HG02588 (cell line): ENCODE data around the gene KDM4C.

Experiments
- ATAC-seq: cut with Tn5 transposase; IDR thresholded peaks from one replicate; pipeline ENCODE4 v1.9.1; 2021; ENCODE audit warnings: mild to moderate bottlenecking, moderate library complexity; ENCODE audit not compliant: unreplicated experiment

Gene KDM4C

DNA sequence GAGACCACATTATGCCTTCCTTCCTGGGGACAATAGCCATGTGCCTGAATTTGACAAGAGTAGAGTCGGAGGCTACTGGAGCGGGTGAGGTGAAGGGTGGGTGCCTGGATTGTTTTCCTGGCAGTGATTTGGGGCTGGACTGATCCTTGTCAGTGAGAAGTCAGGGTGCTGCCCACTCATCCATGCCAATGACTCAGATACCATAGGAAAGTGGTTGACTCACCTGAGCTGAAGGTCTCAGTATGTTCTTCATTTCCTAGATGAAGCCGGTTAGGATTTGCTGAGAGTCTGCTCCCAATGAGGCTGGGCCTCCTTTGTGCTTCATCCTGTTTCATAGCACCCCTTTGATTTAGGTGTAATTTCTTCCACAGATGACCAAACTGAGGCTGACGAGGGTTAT lies 366.0 kb downstream of the KDM4C start:
- no peak for ATAC-seq

DNA sequence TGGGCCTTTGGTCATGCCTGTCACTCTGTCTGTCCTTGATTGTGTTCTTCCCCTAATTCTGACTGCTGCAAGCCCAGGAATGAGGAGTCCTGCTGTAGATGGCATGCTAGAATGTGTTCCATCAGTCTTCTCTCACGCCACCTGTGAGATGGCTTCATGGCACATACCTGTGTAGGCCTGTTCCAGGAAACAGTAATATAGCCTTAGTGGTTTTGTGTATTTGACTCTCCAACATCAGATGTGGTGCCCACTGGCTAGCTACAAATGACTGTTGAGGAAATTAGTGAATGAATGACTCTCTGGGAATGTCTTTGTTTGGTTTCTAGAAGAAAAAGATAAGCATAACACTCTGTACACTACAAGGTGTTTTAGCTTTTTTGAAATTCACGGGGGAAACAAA lies 367.5 kb downstream of the KDM4C start:
- ATAC-seq, result no peak

DNA sequence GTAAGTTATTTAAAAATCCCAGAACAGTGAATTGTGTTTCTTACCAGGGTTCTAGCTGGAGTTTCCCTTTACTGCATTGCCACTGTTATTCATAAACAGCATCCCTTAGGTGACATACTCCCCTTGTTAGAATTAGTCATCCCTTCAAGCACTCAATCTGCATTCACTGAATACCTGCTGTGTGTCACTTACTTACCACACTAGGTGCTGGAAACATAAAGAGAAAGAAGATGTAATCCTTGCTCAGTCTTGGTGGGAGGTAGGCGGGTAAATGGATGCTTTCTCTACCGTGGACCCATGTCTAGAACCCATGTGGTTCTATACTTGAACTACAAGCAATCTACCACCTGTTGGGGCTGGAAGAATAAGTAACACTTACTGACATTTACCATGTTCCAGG lies 371.6 kb downstream of the KDM4C start:
- no peak for ATAC-seq

DNA sequence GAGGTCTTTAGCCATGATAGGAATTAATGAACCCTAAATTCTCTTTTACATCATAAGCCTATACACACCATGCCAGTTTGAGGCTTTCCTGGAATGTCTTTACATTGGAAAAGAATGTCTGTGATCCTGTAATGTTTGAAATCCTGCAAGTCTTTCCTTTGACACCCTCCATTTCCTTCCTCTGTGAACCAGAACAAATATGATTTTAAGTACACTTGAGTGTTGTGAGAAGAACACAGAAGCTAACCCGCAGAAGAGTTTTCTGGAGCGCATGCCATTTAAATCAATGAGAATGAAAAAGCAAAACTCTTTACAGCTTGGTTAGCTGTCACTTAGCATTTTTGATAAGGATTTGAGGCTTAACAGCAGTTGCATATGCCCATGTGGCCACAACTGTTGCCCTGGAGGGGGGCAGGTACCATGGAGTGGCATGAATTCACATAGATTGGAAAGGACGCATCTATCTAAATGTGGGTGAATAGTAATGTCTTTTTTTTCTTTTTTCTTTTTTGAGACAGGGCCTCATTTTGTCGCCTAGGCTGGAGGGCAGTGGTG lies 372.6 kb downstream of the KDM4C start:
- no peak for ATAC-seq

DNA sequence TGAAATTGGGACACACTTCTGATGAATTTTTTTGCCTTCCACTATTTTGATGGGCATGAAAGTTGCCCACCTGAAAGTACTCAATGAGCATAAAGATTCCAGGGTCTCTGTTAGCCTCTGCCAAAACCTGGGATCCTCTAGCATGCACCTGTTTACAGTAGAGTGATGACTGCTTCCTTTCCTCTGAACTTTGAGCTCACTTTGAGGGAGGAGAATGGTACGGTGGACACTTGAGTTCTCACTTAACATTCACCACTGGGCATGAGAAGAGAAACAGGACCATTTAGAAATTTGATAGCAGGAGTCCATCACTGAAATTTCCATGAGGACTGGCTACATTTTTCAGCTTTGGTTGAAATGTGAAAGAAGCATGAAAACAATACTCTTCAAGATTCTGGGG lies 374.8 kb downstream of the KDM4C start:
- no peak for ATAC-seq

DNA sequence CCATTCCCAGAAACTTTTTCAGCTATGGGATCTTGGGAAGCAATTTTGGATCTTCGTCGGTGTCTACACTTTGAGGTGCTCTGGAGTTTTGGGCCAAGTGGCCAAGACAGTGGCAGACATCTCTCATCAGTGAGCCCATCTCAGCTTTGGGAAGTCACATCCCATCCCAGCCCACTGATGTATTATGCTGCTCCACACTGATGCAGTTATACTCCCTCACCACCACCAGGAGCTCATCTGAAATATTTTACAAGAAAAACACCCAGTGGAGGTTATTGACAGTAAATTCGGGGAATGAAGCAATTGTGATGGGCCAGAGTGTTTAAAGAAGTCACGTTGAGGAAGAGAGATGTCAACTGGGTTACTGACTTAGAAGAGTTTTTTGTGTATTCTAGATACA lies 378.0 kb downstream of the KDM4C start:
- ATAC-seq, result no peak

DNA sequence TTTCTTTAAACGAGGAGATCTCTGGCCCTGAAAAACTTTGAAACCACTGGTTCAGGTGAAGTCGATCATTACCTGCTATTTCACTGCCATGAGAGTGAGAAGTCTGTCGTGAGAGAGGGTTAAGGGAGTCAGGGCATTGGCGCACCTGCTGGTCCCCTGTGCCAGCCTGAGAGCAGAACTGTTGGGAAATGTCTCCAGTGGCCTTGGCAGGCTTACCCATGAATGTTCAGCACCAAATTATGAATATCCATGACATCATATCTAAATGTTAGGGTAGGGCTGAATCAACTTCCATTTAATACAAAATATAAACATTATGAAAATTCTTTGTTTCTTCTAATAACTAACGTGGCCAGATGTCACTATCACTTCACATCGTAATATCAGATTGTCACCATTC lies 379.3 kb downstream of the KDM4C start:
- ATAC-seq, result no peak

DNA sequence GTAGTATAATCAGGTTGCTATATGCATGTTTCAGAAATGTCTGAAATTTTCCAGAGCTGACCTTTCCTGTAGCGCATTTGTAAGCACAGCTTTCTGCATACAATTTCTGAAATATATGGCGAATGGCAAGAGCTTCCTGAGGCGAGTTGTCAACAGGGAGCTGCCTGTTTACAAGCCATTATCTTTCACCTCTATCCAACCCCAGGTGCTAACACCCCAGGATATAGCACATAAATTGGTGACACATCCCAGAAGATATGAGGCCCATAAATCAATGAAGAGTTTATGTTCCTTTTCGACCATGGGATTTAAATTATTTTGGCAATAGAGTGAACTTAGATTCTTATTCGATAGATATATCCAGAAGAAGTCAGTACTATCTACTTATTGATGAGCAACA lies 379.8 kb downstream of the KDM4C start:
- no peak for ATAC-seq

DNA sequence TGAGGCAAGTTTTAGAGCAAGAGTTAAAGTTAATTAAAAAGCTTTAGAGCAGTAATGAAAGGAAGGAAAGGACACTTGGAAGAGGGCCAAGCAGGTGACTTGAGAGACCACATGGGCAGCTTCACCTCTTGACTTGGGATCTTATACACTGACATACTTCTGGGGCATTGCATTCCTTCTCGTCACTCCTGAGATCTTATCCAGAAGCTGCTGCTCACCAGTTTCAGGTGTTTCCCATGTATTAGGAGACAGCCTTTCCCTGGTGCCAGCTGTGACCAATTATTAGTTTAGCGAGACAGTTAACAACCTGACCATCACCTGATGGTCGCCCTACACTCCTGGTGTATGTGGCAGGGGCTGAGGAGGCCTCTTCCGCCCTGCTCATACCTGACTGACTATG lies 382.1 kb downstream of the KDM4C start:
- no peak for ATAC-seq

DNA sequence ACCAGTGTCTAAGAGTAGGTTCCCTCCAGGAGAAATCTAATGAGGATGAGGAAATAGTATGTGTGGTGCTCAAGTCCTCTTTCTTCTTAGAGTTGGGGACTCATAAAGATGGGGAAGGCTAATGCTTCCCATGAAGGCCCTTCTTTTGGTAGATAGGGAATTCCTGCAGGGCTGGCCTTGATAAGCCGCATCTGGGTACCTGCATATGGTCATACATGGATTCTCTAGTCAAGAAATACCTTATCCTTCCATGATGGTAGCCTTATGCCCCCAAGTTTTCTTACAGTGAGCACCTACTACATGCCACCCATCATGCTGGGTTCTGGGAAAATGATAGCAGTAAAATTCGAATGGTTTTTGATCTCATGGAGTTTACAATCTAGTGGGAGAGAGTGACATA lies 382.6 kb downstream of the KDM4C start:
- no peak for ATAC-seq

DNA sequence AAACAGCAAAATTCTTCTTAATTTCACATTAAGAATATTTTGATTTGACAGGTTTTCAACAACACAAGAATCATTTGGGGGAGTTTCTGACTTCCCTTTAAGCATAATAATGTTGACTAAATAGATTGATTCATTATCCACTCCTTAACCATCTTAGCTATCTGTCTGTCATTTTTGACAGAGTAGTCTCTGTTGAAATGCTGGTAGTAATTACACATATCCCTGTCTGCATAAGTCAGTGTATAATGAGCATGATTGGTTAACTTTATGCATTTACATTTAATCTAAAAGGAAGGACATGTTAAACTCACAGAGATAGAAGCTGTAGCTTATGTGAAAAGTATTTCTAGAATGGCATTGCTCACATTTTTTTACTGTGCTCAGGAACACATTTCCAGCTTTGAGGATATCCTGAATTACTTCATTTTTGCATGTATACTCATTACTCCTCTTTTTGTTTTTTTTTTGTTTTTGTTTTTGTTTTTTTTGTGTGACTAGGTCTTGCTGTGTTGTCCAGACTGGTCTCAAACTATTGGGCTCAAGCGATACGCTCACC lies 385.9 kb downstream of the KDM4C start:
- ATAC-seq, result no peak

DNA sequence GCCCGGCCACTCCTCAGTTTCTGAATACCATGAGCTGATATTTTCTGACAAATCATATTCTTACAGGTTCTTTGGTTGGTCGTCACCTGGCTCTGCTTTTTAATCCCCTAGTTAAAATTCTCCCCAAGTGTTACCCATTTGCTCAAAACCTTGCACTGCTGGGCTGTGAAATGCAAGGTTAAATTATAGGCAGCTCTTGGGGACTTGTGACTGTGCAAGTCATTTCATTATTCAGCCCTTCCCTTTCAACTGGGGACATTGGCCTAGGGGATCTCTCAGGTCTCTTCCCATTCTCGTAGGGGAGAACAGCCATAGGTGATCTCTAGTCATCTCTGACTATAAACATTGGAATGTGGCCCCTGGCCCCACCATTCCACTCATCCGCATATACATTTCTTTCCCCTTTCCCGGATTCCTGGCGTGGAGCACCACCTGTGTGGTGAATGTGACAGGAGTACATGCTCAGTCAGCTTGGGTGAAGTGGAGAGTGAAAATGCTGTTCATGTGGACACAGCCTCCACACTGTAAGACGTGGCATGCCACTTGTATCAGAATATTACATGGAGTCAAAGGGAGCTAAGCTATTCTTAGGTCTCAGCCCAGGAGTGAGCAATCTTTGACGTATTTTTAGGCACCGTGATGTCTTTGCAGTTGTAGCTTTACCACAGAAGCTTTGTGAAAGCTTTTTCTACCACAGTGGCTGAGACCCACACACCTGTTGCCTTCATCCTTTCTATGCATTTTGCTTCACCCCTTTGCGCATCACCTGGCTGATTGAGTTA lies 386.7 kb downstream of the KDM4C start:
- ATAC-seq, result no peak

DNA sequence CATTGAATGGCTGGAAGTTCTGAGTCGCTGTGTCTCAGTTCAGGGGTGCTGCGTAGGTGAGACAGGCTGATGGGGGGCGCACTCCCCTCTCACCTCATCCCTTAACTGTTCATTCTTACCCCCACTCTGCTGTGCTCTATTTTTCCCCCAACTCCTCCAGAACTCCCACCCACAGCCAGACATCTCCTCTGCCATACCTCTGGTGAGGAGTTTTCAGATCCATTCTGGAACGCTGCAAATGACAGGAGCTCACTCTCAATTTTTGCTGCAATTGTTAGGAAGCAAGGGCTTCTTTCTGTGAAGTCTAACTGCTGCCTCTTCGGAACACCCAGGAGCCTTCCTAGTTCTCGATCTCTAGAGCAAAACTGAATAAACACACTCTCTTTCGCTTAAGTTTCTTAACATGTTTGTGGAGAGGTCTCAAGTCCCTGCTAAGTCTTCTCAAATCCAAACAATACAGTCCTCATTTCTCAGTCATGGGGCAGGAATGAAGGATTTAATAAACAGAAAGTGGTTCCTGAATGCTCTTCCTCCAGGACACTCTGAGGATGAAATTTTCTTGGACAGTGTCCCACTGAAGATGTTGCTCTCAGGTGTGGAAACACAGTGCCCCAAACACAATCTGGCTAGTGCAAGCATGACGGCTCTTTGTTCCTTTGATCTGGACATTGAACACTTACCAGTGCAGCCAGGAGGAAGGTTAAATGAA lies 387.7 kb downstream of the KDM4C start:
- no peak for ATAC-seq

DNA sequence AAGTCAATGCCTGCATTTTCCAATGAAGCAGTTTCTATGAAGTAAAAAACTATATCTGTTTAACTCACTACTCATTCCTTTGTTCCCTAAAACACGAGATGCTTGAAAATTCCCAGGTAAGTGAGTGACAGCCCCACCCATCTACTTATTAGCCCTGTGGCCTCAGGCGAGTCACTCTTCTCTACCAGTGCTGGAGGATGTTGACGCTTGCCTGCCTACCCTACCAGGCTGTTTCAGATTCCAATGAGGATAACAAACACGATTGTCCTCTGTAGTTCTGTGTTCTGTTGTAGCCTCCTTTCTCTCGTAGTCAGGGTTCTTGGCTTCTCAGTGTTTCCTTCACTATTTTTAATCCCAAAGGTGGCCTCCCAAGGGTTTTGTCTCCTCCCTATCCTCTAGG lies 388.8 kb downstream of the KDM4C start:
- ATAC-seq, result no peak

DNA sequence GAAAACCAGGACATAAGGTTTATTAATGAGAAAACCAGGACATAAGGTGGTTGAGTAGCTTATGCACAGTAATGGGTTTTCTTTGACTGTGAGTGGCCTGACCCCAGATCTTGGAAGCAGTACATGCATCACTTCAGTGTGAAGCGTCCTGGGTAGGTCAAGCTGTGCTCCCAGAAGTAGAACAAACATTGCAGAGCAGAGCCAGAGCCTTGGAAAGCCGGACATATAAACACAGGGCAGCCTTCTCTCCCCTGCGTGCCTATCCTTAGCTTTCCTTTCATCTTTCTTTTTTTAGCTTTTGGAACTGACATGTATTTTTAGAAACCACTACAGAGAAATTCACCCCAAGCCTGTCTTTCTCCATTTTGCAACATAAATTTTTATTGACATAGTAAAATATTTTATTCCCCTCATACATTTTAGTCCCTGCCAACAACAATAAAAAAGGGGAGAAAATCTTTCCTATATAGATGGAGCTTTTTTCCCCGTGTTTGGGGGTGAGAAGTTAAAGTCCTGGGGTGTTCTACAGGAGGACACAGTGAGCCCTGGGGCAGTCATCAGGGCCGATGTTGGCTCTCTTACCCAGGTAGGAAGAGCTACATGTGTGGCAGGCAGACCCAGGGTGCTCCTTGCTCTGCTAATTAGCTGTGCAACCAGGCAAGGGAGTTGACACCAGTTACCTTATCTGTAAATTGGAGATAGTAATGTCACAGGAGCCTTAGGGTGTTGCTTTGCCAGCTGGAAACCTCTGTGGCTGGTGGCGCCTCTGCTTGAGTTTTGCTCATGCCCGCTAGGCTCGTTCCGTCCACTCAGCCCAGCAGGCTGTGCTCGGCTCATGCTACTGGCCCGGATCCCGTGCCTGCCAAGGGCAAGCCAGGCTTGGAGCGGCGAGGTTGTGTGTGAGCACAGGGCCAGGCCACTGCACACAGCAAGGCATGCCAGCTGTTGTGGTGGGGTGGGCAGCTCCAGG lies 389.6 kb downstream of the KDM4C start:
- ATAC-seq, result no peak

DNA sequence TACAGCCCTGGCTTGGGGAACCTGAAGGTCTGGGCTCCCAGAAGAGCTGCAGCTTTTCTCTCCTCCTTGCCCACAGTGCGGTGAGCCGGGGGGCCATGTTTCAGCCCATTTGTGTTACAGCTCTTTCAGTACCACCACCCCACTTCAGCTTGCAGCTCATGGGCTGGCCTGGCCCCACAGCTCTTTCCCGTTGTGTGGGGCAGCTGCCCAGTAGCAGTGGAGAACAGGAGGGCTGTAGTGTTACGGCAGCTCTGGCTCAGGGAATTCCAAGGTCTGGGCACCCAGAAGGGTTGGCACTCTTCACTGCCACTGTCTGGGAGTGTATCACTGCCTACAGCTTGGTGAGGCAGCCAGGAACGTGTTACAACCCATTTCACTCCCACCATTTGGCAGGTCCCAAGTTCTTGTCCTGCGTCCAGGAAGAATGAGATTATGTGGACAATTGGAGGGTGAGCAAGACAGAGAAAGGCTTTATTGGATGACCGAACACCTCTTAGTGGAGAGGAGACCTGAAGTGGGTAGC lies 390.5 kb downstream of the KDM4C start:
- no peak for ATAC-seq

DNA sequence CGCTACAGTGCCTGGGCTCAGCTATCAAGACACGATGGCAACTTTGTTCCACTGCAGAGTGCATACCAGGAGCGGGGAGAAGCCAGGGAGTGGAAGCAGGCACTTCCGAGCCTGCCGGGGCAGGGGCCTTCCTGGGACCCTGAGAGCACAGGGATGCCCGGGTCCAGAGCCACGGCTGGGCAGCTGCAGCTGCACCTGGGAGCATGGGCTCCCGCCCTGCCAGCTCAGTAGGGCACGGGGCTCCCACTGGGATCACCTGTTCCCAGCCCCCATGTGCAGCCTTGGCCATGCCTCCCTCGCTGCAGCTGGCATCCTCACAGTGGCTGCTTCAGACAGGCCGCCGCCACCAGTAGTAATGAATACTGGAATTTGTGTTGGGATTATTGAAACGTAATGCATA lies 391.5 kb downstream of the KDM4C start:
- ATAC-seq, result no peak

DNA sequence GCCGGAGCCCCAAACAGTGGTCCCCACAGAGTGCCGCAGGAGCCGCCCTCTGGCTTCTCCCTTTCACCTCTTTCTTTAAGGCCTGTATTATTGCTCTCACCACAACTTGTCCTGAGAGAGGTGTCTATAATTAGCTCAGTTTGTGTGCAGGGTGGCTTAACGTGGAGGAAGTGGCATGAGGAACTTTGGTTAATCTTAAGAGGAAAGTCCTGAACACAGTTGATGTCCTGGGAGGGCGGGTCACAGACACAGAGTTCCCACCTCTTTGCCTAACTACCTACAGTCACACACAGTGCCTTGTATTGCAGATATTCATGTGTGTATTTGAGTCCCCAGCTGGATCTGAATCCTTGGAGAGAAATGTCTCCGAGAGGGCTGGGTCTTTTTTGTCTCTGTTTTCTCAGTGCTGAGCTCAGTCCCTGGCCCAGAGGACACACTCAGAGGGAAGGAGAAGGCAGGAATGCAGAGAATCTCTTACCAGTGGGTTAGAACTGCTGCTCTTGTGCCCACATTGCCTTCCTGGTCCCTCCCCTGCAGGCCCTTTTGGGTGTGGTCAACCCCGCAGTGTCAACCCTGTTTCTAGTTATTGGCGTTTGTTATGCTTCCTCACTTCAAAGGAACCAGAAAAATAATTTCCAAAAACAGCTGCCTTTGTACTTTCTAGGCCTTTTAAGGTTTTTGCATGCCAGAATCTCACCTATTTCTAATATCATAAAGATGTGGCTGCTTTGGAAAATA lies 392.5 kb downstream of the KDM4C start:
- no peak for ATAC-seq

DNA sequence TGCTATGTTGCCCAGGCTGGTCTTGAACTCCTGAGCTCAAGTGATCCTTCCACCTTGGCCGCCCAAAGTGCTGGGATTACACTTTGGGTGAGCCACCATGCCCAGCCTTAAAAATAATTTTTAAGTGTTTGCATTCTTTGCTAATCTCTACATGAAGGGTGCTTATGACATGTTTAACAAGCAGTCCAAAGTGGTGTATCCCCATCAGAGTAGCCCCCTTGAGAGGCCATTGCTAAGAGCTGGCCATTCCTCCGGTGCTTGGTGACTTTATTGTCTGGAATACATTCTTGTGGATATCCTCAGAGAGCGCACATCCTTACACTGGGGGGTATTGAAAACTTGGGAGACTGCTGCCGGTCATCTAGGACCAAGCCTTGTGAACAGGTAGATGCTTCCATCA lies 395.4 kb downstream of the KDM4C start:
- no peak for ATAC-seq

DNA sequence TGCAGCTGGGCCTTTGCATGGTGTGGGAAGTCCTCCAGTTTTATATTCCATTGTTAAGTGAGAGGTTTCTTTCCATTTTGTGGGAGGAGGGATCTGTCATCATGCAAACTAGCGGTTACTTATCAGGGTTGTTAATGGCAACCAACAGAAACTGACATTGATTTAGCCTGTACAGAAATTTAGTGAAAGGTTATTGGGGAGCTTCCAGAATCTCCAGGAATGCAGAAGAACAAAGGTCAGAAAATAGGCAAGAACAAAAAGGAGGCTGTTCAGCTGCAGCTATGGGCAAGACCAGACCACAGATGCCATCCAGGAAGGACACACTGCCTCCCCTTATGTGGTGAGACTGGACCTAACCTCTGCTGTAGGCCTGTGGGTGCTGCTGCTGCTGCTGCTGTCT lies 395.8 kb downstream of the KDM4C start:
- ATAC-seq, result no peak
